Stimulated activated CD8-positive, alpha-beta memory T cell treated with anti-CD3 and anti-CD28 coated beads, Interleukin-4, amount 100 ng/mL, for 4 hours (primary cell): ENCODE data around the gene SCML1.
"Not testable (repeated sequence)": the region's sequence is repeated elsewhere in the genome, so short reads cannot be mapped to it uniquely, and the experiment has no call there.

Experiments used
- DNase-seq, 2 donors: peaks; one replicate each; pipeline ENCODE4 v3.0.0-alpha.2; 2020; ENCODE audit warnings: low read depth in 2 of 2, low spot score in 1 of 2

SCML1 gene

GRCh38 chrX:17738737-17739535 lies 1.6 kb downstream of the SCML1 start:
- DNase-seq: no peak

GRCh38 chrX:17740137-17741122 lies 3.1 kb downstream of the SCML1 start:
- DNase-seq: no peak

DNA sequence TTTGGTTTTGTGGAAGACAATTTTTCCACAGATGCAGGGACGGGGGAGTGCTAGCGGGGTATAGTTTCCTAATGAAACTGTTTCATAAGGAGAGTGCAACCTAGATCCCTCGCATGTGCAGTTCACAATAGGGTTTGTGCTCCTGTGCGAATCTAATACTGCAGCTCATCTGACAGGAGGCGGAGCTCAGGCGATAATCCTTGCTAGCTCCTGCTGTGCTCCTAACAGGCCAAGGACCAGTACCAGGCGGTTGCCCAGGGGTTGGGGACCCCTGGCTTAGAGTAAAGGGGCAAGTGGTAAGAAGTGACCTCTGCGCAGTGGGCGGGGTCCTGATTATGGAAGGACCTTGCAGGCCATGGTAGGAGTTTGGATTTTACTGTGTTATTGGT lies 3.8 kb downstream of the SCML1 start:
- no peak for DNase-seq

DNA sequence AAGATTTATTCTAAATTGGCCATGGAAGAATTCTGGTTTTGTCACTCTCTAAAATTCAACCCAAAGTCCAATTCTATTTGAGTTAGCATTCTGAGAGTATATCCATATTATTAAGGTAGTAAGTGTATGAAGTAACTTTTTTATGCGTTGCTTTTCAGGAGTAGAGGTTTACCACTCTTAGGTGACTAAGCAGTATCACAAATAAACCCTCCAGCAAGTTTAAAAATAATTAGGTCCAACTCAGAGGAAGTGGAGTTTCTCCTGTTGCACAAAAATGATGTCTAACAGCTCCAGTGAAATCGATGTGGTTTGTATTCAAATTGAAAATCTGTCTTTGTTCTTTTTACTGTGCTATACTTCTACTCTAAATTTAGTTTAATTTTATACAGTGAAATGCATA lies 6.6 kb downstream of the SCML1 start:
- DNase-seq: no peak

DNA sequence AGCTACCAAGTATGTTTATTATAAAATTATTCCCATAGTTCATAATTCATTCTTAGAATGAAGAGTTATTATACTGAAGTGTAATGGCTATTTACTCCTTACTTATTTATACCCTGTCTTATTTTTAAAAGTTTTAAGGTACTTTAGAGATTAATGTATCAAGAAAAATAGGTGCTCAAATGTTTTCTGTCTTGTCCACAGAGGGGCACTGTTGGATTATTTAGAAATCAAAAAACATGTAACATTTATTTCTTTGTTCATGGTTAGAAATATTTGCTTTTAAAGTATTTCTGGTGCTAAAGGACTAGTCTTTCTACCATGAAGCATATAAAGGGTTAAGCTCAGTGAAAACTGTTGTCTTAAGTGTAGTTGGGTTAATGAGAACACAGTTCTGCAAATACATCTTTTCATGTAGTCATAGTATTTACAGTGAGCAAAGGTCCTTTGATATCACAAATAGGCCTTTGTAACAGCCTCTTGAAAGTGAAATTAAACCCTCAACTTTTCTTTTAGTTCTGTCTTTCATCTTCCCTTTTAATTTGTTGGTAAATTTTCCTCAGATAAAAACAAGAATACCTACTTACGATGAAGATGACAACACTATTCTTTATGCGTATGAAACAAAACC lies 7.7 kb downstream of the SCML1 start:
- DNase-seq: no peak

DNA sequence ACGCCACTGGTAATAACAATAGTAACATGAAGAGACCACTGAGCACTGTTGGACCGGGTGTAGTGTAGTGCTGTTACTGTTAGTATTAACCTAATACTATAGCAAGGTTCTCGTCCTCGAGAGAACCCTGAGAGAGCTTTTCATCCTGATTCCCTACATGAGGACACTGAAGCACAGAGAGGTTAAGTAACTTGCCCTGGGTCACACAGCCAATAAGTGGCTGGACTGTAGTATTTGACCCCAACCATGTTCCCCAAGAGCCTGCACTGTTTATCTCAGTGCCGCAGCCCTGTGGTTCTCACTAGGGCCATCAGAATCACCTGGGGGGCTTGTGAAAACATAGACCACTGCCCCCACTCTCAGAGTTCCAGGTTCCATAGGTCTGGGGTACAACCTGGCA lies 10.4 kb downstream of the SCML1 start:
- no peak for DNase-seq

DNA sequence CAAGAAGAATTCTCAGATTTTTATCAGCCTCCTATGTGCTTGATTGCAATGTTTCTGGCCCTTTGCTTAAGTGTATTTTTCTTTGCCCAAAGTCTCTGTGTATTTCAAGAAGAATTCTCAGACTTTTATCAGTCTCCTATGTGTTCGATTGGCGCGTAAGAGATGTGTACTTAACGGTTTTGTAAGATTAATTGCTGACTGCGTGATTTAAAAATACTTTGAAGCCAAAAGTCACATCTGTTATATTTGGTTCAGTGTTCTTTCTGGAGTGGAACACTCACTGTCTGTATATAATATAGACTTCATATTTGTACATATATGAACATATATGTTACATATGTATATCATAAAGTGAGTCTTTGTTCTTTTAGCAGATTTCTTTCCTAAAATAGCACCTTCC lies 11.4 kb downstream of the SCML1 start:
- DNase-seq: no peak

DNA sequence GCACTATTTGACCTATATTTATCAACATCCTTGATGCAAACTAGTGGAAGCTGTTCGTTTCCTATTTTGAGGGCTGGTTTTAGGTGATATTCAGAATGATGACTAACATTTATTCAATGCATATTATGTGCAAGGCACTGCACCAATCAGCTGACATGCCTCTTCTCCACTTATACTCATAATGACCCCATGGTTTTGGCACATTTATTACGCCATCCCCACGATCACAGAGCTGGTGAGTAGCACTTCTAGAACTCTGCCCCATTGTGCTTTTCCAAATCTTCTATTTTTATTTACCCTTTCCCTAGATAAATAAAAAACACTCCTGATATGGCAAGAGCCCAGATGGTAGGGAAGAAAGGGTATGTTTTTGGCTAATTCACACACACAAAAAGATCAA lies 13.1 kb downstream of the SCML1 start:
- DNase-seq: no peak

DNA sequence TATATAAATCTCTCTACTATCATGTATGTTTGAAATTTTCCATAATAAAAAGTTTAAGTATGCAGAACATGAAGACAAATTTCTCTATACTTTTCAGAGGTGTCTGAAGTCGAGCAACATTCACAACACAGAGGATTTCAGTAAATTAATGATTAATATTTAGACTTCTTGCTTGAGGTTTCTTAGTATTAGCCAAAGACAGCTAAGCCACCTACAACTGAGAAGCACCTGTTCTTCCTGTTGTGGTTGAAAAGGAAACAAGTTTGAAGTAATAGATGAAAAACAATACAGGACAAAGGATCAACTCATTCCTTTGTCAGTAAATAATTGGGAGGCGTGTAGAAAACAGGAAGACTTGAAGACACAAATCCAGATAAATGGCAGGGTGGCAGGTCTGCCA lies 21.1 kb downstream of the SCML1 start:
- no peak for DNase-seq

GRCh38 chrX:17759990-17760389 lies 22.7 kb downstream of the SCML1 start:
- no peak for DNase-seq

- no peak for DNase-seq
Measured at GRCh38 chrX:17767734-17768133, 30.4 kb downstream of the SCML1 start.

- no peak for DNase-seq
Measured at GRCh38 chrX:17768997-17769396, 31.7 kb downstream of the SCML1 start.

- no peak for DNase-seq
Measured at GRCh38 chrX:17769701-17770269, 32.5 kb downstream of the SCML1 start.

DNA sequence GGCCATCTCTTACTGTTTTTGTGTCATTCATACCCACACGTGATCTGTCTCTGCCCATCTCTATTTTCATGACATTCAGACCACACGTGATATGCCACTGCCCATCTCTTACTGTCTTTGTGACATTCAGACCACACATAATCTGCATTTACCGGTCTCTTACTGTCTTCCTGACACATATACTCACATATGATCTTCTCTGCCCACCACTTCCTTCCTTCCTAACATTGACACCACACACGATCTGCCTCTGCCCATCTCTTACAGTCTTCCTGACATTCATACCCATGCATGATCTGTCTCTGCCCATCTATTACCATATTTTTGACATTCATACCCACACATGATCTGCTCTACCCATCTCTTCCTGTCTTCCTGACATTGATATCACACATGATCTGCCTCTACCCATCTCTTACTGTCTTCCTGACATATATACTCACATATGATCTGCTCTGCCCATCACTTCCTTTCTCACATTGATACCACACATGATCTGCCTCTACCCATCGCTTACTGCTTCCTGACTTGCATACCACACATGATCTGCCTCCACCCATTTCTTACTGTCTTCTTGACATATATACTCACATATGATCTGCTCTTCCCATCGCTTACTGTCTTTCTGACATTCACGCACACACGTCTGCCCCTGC lies 36.1 kb downstream of the SCML1 start:
- no peak for DNase-seq

DNA sequence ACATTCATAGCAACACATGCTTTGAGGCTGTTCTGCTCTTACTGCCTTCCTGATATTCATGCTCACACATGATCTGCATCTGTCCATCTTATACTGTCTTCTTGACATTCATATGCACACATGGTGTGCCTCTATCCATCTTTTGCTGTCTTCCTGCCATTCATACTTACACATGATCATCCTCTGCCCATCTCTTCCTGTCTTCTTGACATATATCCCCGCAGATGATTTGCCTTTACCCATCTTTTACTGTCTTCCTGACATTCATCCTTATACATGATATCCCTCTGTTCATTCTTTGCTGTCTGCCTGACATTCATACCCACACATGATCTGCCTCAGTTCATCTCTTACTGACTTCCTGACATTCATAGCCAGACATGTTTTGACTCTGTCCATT lies 36.8 kb downstream of the SCML1 start:
- DNase-seq: no peak

DNA sequence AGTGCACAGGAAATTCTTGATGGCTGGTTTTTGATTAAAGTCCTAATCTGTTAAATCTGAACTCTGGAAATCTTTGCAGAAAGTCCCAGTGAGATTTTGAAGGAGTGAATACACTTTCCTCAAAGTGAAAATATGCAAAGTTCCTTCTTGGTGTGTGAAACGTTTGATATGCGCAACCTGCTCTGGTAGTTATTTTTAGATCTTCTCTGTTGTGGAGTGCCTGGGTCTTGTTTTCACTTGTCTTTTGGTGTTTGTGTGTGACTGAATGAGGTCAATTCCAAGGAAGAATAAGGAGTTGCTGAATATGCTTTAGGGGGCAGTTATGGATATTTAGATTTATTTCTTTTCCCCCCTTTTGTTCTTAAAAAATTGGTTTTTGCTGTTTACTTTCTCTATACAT lies 41.7 kb downstream of the SCML1 start:
- DNase-seq: no peak

DNA sequence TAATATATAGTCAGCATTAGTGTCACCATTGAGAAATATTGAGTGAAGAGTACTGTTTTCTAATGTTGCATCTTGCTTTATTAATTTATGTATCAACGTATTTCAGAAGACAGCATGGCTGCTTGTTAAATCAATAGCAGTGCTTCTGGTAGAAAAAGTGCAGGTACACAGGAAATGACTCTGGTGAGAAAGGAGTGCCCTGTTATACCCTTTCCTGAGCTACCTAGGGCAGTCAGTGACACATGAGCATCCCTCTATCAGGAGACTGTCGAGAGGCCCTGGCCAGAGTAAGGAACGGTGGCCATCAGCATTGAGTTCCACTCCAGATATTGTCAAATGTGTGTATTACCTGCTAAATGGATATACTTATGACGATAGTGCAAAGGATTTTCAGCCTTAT lies 42.1 kb downstream of the SCML1 start:
- no peak for DNase-seq

GRCh38 chrX:17786554-17787347 lies 49.5 kb downstream of the SCML1 start:
- not testable (repeated sequence) for DNase-seq

GRCh38 chrX:17787557-17787956 lies 50.3 kb downstream of the SCML1 start:
- DNase-seq: no peak

GRCh38 chrX:17788439-17788838 lies 51.1 kb downstream of the SCML1 start:
- DNase-seq: peak; percentile 4 to 6
